HCT116 (cell line): ENCODE results near the gene TACC3.

Experiments
- CTCF ChIP-seq, 3 experiments: fragments of 200-600 bp in 1 of 3; sonication (generic) in 1 of 3; IDR thresholded peaks in 2 of 3; conservative IDR thresholded peaks in 1 of 3; 2 replicates each; pipeline ENCODE4 v1.5.1; 2012 to 2017; ENCODE audit warnings: low read depth in 2 of 3, low read length in 2 of 3, antibody characterized with exemption in 1 of 3, borderline replicate concordance in 1 of 3, control low read depth in 1 of 3, mild to moderate bottlenecking in 1 of 3, mixed read lengths in 1 of 3, mixed run types in 1 of 3, moderate library complexity in 1 of 3; ENCODE audit not compliant: insufficient read depth in 1 of 3
- EGR1 ChIP-seq: IDR thresholded peaks from 2 replicates; pipeline ENCODE4 v1.6.1; 2012; ENCODE audit warnings: low read depth

DNA sequence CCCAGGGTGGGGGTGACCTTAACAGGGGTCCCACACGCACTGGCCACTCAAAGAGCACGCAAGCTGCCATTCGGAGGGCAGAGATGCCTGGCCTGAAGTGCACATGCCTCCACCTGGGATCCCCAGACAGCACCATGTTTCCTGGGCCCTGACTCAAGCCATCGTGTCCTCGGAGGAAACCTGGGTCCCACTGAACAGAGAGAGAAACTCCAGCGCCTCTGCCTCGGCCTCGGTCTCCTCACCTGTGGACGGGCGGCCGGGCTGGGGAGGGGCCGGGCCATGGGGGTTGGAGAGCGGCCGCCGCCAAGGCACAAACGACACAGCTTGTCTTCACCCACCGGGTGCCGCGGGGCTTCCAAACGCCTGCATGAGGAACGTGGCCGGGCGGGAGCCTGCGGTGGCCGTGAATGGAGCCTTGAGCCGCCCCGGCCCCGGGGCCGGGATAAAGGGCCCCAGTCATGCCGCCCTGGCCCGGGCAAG, 41.8 kb downstream of the TACC3 start:
- no peak for TF ChIP-seq CTCF (IDR thresholded peaks at IDR 0.05 in 2 of 3, conservative IDR thresholded peaks at IDR 0.05 in 1 of 3; ENCODE audit: borderline replicate concordance in 1 of 3, insufficient read depth in 1 of 3, low read depth in 2 of 3, low read length in 2 of 3)
- TF ChIP-seq EGR1: no peak
